ENCODE measurements around the gene EFNA5.

EFNA5 gene

DNA sequence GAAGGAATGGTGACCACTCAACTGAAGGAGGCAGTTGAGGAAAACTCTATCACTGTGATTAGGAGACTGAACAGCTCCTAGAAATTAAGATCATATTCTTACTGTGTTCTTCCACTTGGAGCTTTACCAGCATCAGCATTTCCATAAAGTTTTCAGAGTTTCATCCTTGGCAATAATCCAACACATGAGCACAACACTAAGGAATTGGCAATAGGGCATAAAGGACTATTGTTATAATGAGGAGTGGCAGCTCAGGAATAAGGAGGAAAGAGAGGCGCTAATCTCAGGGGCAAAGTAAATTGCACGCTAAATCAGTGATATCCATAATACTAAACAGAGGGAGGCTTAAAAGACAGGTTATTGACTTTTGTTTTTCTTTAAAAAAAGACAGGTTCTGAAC is 338.9 kb downstream of the EFNA5 start:
- Histone ChIP-seq H3K27ac (ENCODE audit: low read depth, low read length) (no peak overlapping the region), H3K36me3 (ENCODE audit: insufficient read depth, low read length) (no peaks in the 10 kb centered on the region), H3K4me1 (ENCODE audit: insufficient read depth, low read length) (no peaks in the 10 kb centered on the region), H3K9ac (ENCODE audit: low read depth, low read length) (no peak overlapping the region), H3K9me3 (ENCODE audit: insufficient read depth, low read depth, low read length) (no peaks in the 10 kb centered on the region), H3K27me3 (ENCODE audit: insufficient read depth, low read length) (no peaks in the 10 kb centered on the region), H3K4me3 (ENCODE audit: low read length) (no peak overlapping the region)
- WGBS = 97% methylated on average over 2 of the region's 2 CpGs

DNA sequence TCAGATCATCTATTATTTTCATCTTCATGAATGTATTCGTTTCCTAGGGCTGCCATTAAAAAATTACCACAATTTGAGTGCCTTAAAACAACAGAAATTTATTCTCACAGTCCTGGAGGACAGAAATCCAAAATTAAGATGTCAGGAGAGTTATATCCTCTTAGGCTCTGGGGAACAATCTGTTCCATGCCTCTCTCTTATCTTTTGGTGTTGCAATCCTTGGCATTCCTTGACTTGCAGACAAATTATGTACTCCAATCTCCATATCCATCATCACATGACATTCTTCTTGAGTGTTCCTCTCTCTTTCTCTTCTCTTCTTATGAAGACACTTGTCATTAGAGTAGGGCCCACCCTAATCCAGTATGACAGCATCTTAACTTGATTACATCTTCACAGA is 339.4 kb downstream of the EFNA5 start:
- no peaks in the 10 kb centered on the region for H3K9me3 ChIP-seq (ENCODE audit: insufficient read depth, low read depth, low read length)
- H3K4me3 ChIP-seq (ENCODE audit: low read length) = no peak overlapping the region
- no peak overlapping the region for H3K9ac ChIP-seq (ENCODE audit: low read depth, low read length)
- no peaks in the 10 kb centered on the region for H3K4me1 ChIP-seq (ENCODE audit: insufficient read depth, low read length)
- no peaks in the 10 kb centered on the region for H3K36me3 ChIP-seq (ENCODE audit: insufficient read depth, low read length)
- H3K27ac ChIP-seq (ENCODE audit: low read depth, low read length) = no peak overlapping the region
- no peaks in the 10 kb centered on the region for H3K27me3 ChIP-seq (ENCODE audit: insufficient read depth, low read length)
- WGBS = 93% methylated on average over 1 of the region's 1 CpG

DNA sequence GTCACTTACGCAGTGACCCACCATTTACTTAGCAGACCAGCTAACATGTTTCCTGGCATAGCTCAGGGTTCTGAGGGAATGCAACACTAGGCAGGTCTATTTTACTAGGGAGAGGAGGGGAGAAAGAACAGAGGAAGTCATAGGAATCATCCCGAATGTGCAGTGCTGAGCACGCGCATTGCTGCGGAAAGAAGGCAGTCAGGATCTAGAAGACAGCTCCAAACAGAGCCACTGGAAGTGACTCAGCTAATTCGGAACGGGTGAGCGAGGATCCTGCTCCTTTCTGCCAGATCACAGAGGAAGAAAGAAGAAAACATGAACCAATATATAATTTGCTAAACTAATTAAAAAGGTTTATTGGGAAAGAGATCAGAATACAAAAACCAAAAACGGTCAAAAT is 339.8 kb downstream of the EFNA5 start:
- H3K9ac ChIP-seq (ENCODE audit: low read depth, low read length) = no peak overlapping the region
- no peaks in the 10 kb centered on the region for H3K4me1 ChIP-seq (ENCODE audit: insufficient read depth, low read length)
- WGBS = 92% methylated on average over 9 of the region's 9 CpGs
- no peak overlapping the region for H3K27ac ChIP-seq (ENCODE audit: low read depth, low read length)
- H3K27me3 ChIP-seq (ENCODE audit: insufficient read depth, low read length) = no peaks in the 10 kb centered on the region
- H3K36me3 ChIP-seq (ENCODE audit: insufficient read depth, low read length) = no peaks in the 10 kb centered on the region
- H3K9me3 ChIP-seq (ENCODE audit: insufficient read depth, low read depth, low read length) = no peaks in the 10 kb centered on the region
- no peak overlapping the region for H3K4me3 ChIP-seq (ENCODE audit: low read length)

DNA sequence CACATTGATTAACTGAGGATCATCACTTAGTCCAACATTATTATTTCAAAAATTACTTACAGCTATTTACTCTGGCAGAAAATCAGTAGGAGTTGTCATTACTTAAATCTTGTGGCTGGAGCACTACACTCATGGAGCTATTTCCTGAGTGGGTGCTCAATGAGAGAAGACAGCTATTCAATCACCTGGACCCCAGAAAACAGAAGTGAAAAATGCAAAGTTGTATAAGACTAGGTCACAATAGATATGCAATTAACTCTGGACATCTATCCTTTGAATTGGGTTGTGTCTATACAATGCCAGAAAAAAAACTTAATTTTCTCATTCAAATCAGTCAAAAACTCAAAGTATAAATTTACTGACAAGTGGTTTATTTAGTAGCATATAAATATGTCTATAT is 340.9 kb downstream of the EFNA5 start:
- Histone ChIP-seq H3K4me1 (ENCODE audit: insufficient read depth, low read length) (no peaks in the 10 kb centered on the region), H3K27ac (ENCODE audit: low read depth, low read length) (no peak overlapping the region), H3K36me3 (ENCODE audit: insufficient read depth, low read length) (no peaks in the 10 kb centered on the region), H3K9ac (ENCODE audit: low read depth, low read length) (no peak overlapping the region), H3K4me3 (ENCODE audit: low read length) (no peak overlapping the region), H3K27me3 (ENCODE audit: insufficient read depth, low read length) (no peaks in the 10 kb centered on the region), H3K9me3 (ENCODE audit: insufficient read depth, low read depth, low read length) (no peaks in the 10 kb centered on the region)
